Smooth muscle cell (in vitro differentiated cells): Measurements from ENCODE around the gene LDHAL6B. TPM values are rescaled to one million over a fixed set of nuclear protein-coding genes. Genes with fewer than 3 reads are reported as not detected.
"Not testable (repeated sequence)": the region's sequence is repeated elsewhere in the genome, so short reads cannot be mapped to it uniquely, and the experiment has no call there.

Experiments
- DNase-seq: peaks from one replicate; lab custom pipeline; 2025; ENCODE audit not compliant: unreplicated experiment; lab: John Stamatoyannopoulos, UW
- H2AFZ ChIP-seq: fragments of 200-600 bp; sonication (generic); 2 replicates; pipeline ENCODE4 v1.6.0; 2016; ENCODE audit warnings: antibody characterized with exemption, low read depth, mild to moderate bottlenecking
- H3F3A ChIP-seq: fragments of 200-600 bp; sonication (generic); 2 replicates; pipeline ENCODE4 v1.6.0; 2017; ENCODE audit warnings: antibody characterized with exemption, low read depth
- H3K27ac ChIP-seq: fragments of 200-600 bp; sonication (generic); 2 replicates; pipeline ENCODE4 v1.5.1; 2016; ENCODE audit warnings: low read depth, mild to moderate bottlenecking
- H3K27me3 ChIP-seq: fragments of 200-600 bp; sonication (generic); 2 replicates; pipeline ENCODE4 v1.6.1; 2016; ENCODE audit warnings: low read depth, mild to moderate bottlenecking
- H3K36me3 ChIP-seq: fragments of 200-600 bp; sonication (generic); 2 replicates; pipeline ENCODE4 v1.5.1; 2016; ENCODE audit warnings: low read depth
- H3K4me1 ChIP-seq: fragments of 200-600 bp; sonication (generic); 2 replicates; pipeline ENCODE4 v1.5.1; 2016; ENCODE audit warnings: low read depth
- H3K4me2 ChIP-seq: fragments of 200-600 bp; sonication (generic); 2 replicates; pipeline ENCODE4 v1.6.0; 2016; ENCODE audit warnings: mild to moderate bottlenecking
- H3K4me3 ChIP-seq: fragments of 200-600 bp; sonication (generic); 2 replicates; pipeline ENCODE4 v1.5.1; 2016; ENCODE audit warnings: mild to moderate bottlenecking
- H3K79me2 ChIP-seq: fragments of 200-600 bp; sonication (generic); 2 replicates; pipeline ENCODE4 v1.6.0; 2016; ENCODE audit warnings: low read depth, mild to moderate bottlenecking
- H3K9ac ChIP-seq: fragments of 200-600 bp; sonication (generic); 2 replicates; pipeline ENCODE4 v1.6.0; 2016; ENCODE audit warnings: low read depth
- H3K9me3 ChIP-seq: fragments of 200-600 bp; sonication (generic); replicated peaks from 2 replicates; pipeline ENCODE4 v1.5.1; 2016; ENCODE audit warnings: low read depth
- H4K20me1 ChIP-seq: fragments of 200-600 bp; sonication (generic); 2 replicates; pipeline ENCODE4 v1.6.0; 2016; ENCODE audit warnings: low read depth
- CTCF ChIP-seq: fragments of 200-600 bp; sonication (generic); IDR thresholded peaks from 2 replicates; pipeline ENCODE4 v1.5.1; 2017; ENCODE audit warnings: borderline replicate concordance, mild to moderate bottlenecking, antibody characterized with exemption; ENCODE audit not compliant: insufficient read depth, poor library complexity, severe bottlenecking
- WGBS: methylation state at CpG from one replicate; pipeline ENCODE4 v1.1.7; 2016; ENCODE audit warnings: low lambda C conversion rate; 5-methylcytosine and 5-hydroxymethylcytosine counted together
- polyA plus RNA-seq: library from polyadenylated mRNA; unstranded; fragments of >200 nt; fragmentation: Nextera tagmentation; extraction: Ambion mirVana; gene quantifications from 2 replicates; pipeline ENCODE4 v1.2.1, GENCODE V29; 2016
- total RNA-seq: library from RNA; depleted of rRNA; stranded (reverse); fragments of >200 nt; gene quantifications from 2 replicates; pipeline ENCODE4 v1.2.3, GENCODE V29; 2014

LDHAL6B gene
- total and polyA plus RNA-seq, 2 experiments from 2014 or later = not detected

GRCh38 chr15:59158701-59159034 is 48.0 kb upstream of the LDHAL6B start:
- no peak overlapping the region for H2AFZ ChIP-seq
- no peak overlapping the region for H3K4me3 ChIP-seq
- no peaks in the 10 kb centered on the region for H3K9me3 ChIP-seq
- no peaks in the 10 kb centered on the region for H3K4me1 ChIP-seq
- no peak overlapping the region for H3K4me2 ChIP-seq
- H4K20me1 ChIP-seq = no peaks in the 10 kb centered on the region
- no peak overlapping the region for H3K9ac ChIP-seq
- H3K79me2 ChIP-seq = no peaks in the 10 kb centered on the region
- no peak for TF ChIP-seq CTCF
- H3K27me3 ChIP-seq = no peaks in the 10 kb centered on the region
- no peak overlapping the region for H3K27ac ChIP-seq
- WGBS = 94% methylated on average over 7 of the region's 7 CpGs
- no peaks in the 10 kb centered on the region for H3F3A ChIP-seq
- peaks cover 16% of the 10 kb centered on the region for H3K36me3 ChIP-seq
- no peak for DNase-seq

- H3K9ac ChIP-seq = no peak overlapping the region
- no peak for TF ChIP-seq CTCF
- no peaks in the 10 kb centered on the region for H4K20me1 ChIP-seq
- H3K4me1 ChIP-seq = no peaks in the 10 kb centered on the region
- H2AFZ ChIP-seq = no peak overlapping the region
- no peaks in the 10 kb centered on the region for H3F3A ChIP-seq
- no peaks in the 10 kb centered on the region for H3K9me3 ChIP-seq
- H3K4me3 ChIP-seq = no peak overlapping the region
- no peak overlapping the region for H3K27ac ChIP-seq
- DNase-seq = no peak
- no peak overlapping the region for H3K4me2 ChIP-seq
- 96% methylated on average over 9 of the region's 9 CpGs for WGBS
- H3K27me3 ChIP-seq = no peaks in the 10 kb centered on the region
- no peaks in the 10 kb centered on the region for H3K79me2 ChIP-seq
- peaks cover 13% of the 10 kb centered on the region for H3K36me3 ChIP-seq
Observed at GRCh38 chr15:59159210-59159609, 47.4 kb upstream of the LDHAL6B start.

- Histone ChIP-seq H3K4me2 (no peak overlapping the region), H3K9me3 (no peaks in the 10 kb centered on the region), H3K79me2 (no peaks in the 10 kb centered on the region), H3F3A (no peaks in the 10 kb centered on the region), H3K4me1 (peaks cover 4% of the 10 kb centered on the region), H3K4me3 (no peak overlapping the region), H3K27ac (no peak overlapping the region), H3K27me3 (no peaks in the 10 kb centered on the region), H3K36me3 (peaks cover 5% of the 10 kb centered on the region), H2AFZ (no peak overlapping the region), H3K9ac (no peak overlapping the region), H4K20me1 (no peaks in the 10 kb centered on the region)
- no peak for DNase-seq
- 83% methylated on average over 23 of the region's 23 CpGs for WGBS
- peak; percentile 45 for TF ChIP-seq CTCF
Observed at GRCh38 chr15:59160880-59161593, 45.6 kb upstream of the LDHAL6B start.

- H3K79me2 ChIP-seq, H2AFZ ChIP-seq, H3K36me3 ChIP-seq, H3F3A ChIP-seq, H3K4me2 ChIP-seq, H3K27me3 ChIP-seq, H3K27ac ChIP-seq, H4K20me1 ChIP-seq, H3K9ac ChIP-seq, H3K4me3 ChIP-seq, DNase-seq, H3K9me3 ChIP-seq, H3K4me1 ChIP-seq: not testable (repeated sequence)
- WGBS = 97% methylated on average over 8 of the region's 8 CpGs
Observed at GRCh38 chr15:59162080-59162479, 44.6 kb upstream of the LDHAL6B start.
